Measurements from ENCODE around the gene RTN4RL1. TPM values are rescaled to one million over a fixed set of nuclear protein-coding genes. Genes with fewer than 3 reads are reported as not detected.

The RTN4RL1 gene
- total and polyA plus RNA-seq, 2 of the 4 experiments (the other 2 are of a cell fraction) = under 0.01 to 0.03 TPM

GRCh38 chr17:2033153-2033552 is 8.0 kb upstream of the RTN4RL1 start:
- H4K20me1 ChIP-seq (ENCODE audit: insufficient read depth, low read length) = peaks cover 3% of the 10 kb centered on the region; the same call in 1 of the 2 replicates
- no peak overlapping the region for H3K4me3 ChIP-seq (ENCODE audit: insufficient read depth, low read depth, low read length)
- BruUV-seq (replicated peaks) = no TSS peak
- H2BK20ac ChIP-seq (ENCODE audit: low read depth, low read length) = peak overlapping the region; percentile 63
- peak overlapping the region; percentile 3 for H2AK9ac ChIP-seq (replicated peaks; ENCODE audit: low read depth, low read length, poor library complexity)
- 0 out of 2 replicates have a peak overlapping the region, but pooled peaks have one; percentile 17 for H3K23ac ChIP-seq (ENCODE audit: low read depth, low read length)
- dilution Hi-C loops (cut with HindIII; ENCODE audit: low sequenced_read_pairs, unreplicated experiment) (no loop called here), in situ Hi-C loops (cut with MboI; ENCODE audit: low sequenced_read_pairs) (loop anchor here (25.0 kb wide), 1 partner anchor 321 kb away; the partner anchor contains the start of genes TLCD2 and WDR81), intact Hi-C loops (cut with micrococcal nuclease) (loop anchor here (5.0 kb wide), 1 partner anchor 456 kb away; no protein-coding TSS in a partner anchor)
- no peaks in the 10 kb centered on the region for H3K9me3 ChIP-seq (ENCODE audit: control insufficient read depth, insufficient read depth, low read length)
- H3K79me1 ChIP-seq (ENCODE audit: low read depth in 1 of 2, low read length in 2 of 2) = peaks cover 17 to 44% of the 10 kb centered on the region in 2 experiments
- H2AK5ac ChIP-seq (ENCODE audit: low read depth, low read length) = peak overlapping the region; percentile 91; the same call in 1 of the 2 replicates
- POLR2A ChIA-PET (ENCODE audit: unreplicated experiment) = no interaction called here
- H4K8ac ChIP-seq (ENCODE audit: low read depth in 2 of 2, low read length in 2 of 2) = peak overlapping the region; percentile 17 to 80; a peak in 2 of 4 replicates
- peak overlapping the region; percentile 80 for H2BK120ac ChIP-seq (ENCODE audit: low read depth, low read length)
- no peak overlapping the region for H3K9ac ChIP-seq (ENCODE audit: low read depth, low read length)
- CTCF ChIA-PET = interaction anchor here (1.2 kb wide), 1 partner anchor 124 kb away, joined by 3 read pairs; no protein-coding TSS in a partner anchor
- peak overlapping the region; percentile 86 for H3K4ac ChIP-seq (ENCODE audit: low read depth, low read length)
- H3K9me1 ChIP-seq (ENCODE audit: insufficient read depth, low read length) = peaks cover 16% of the 10 kb centered on the region
- peaks cover 17% of the 10 kb centered on the region for H3K4me1 ChIP-seq (ENCODE audit: control insufficient read depth, insufficient read depth, low read length)
- peak overlapping the region; percentile 39 for H3K4me2 ChIP-seq (ENCODE audit: low read depth, low read length)
- peak overlapping the region; percentile 82 for H3K18ac ChIP-seq (ENCODE audit: low read depth, low read length)
- H2AFZ ChIP-seq (replicated peaks; ENCODE audit: low read length, poor library complexity) = no peak overlapping the region
- WGBS, 2 experiments (ENCODE audit: extremely low coverage in 2 of 2, insufficient read length in 1 of 2) = 80% methylated on average over 1 of the region's 7 CpGs; no CpG with 5 or more reads in 1 of the 2 experiments
- peak overlapping the region; percentile 72 for H2BK5ac ChIP-seq (ENCODE audit: low read depth, low read length, poor library complexity, severe bottlenecking)
- peak overlapping the region; percentile 83 for H3K27ac ChIP-seq (ENCODE audit: insufficient read depth, low read length)
- ATAC-seq (ENCODE audit: low read depth) = peak; percentile 1; the same call in 1 of the 2 replicates
- TF ChIP-seq BHLHE40 (IDR thresholded peaks at IDR 0.05; ENCODE audit: low read depth, low read length) (peak; percentile 69; the same call in 1 of the 2 replicates), POLR2A (IDR thresholded peaks at IDR 0.05; ENCODE audit: low read depth, low read length) (no peak)
- H3K36me3 ChIP-seq (ENCODE audit: control insufficient read depth, insufficient read depth, low read length) = peaks cover 27% of the 10 kb centered on the region
- no peak for DNase-seq
- H4K5ac ChIP-seq (ENCODE audit: low read depth, low read length) = peak overlapping the region; percentile 2
- no peaks in the 10 kb centered on the region; the same call in 1 of the 2 replicates for H3K27me3 ChIP-seq (ENCODE audit: control insufficient read depth, insufficient read depth, low read length)
- no peak overlapping the region; the same call in 1 of the 2 replicates for H3K56ac ChIP-seq (ENCODE audit: extremely low read depth, insufficient read depth, low read length)
- H4K91ac ChIP-seq (ENCODE audit: insufficient read depth, low read depth, low read length) = peak overlapping the region; percentile 80
- H3K14ac ChIP-seq (replicated peaks; ENCODE audit: low read depth, low read length) = peak overlapping the region; percentile 68
- no peak overlapping the region for H2BK15ac ChIP-seq (ENCODE audit: low read depth, low read length)
